WTC11 (cell line): ENCODE data around the gene SLC35A4. TPM values are rescaled to one million over a fixed set of nuclear protein-coding genes. Genes with fewer than 3 reads are reported as not detected.

ENCODE experiments used
- ATAC-seq: fragments of 200-7000 bp; cut with Tn5 transposase; 2 replicates; pipeline ENCODE4 v1.10.0; 2021; ENCODE audit warnings: mild to moderate bottlenecking, moderate library complexity
- CTCF ChIA-PET: fragments of 300-600 bp; sonication (Branson Sonifier 250); formaldehyde crosslinking; loops from one replicate; lab custom pipeline; 2021; ENCODE audit warnings: antibody characterized with exemption; lab: Charles Lee
- POLR2A ChIA-PET: fragments of 350-600 bp; sonication (Branson Sonifier 250); formaldehyde crosslinking; loops from one replicate; lab custom pipeline; 2021; ENCODE audit warnings: antibody characterized with exemption; lab: Charles Lee
- DNase-seq: peaks from one replicate; pipeline ENCODE4 v3.0.0; 2021; ENCODE audit warnings: low spot score
- H3K27ac Mint-ChIP-seq: 2 replicates; pipeline ENCODE4 v1.8.0; 2021; ENCODE audit warnings: mixed read lengths
- H3K27me3 Mint-ChIP-seq: 2 replicates; pipeline ENCODE4 v1.8.0; 2021; ENCODE audit warnings: low read depth, mild to moderate bottlenecking, moderate library complexity, mixed read lengths
- H3K36me3 Mint-ChIP-seq: 2 replicates; pipeline ENCODE4 v1.8.0; 2021; ENCODE audit warnings: mixed read lengths
- H3K4me1 Mint-ChIP-seq: 2 replicates; pipeline ENCODE4 v1.8.0; 2022; ENCODE audit warnings: mixed read lengths
- H3K4me3 Mint-ChIP-seq: 2 replicates; pipeline ENCODE4 v1.8.0; 2021; ENCODE audit warnings: mild to moderate bottlenecking, moderate library complexity, mixed read lengths
- H3K9me3 Mint-ChIP-seq: 2 replicates; pipeline ENCODE4 v1.8.0; 2021; ENCODE audit warnings: mixed read lengths
- ATF1 ChIP-seq: sonication (generic); formaldehyde crosslinking; IDR thresholded peaks from 2 replicates; pipeline ENCODE4 v1.8.1; 2023; ENCODE audit warnings: mild to moderate bottlenecking, moderate library complexity, missing genetic modification reagents
- CBFB ChIP-seq: sonication (generic); formaldehyde crosslinking; IDR thresholded peaks from 2 replicates; pipeline ENCODE4 v1.8.1; 2022; ENCODE audit warnings: mild to moderate bottlenecking, low read depth, missing genetic modification reagents
- FOXK1 ChIP-seq: sonication (generic); formaldehyde crosslinking; IDR thresholded peaks from 2 replicates; pipeline ENCODE4 v1.8.0; 2022; ENCODE audit warnings: mild to moderate bottlenecking, moderate library complexity, missing genetic modification reagents
- GABPB1 ChIP-seq: sonication (generic); formaldehyde crosslinking; IDR thresholded peaks from 2 replicates; pipeline ENCODE4 v1.8.1; 2023; ENCODE audit warnings: mild to moderate bottlenecking, missing genetic modification reagents
- JAZF1 ChIP-seq: fragments of 250-450 bp; sonication (Bioruptor Pico); IDR thresholded peaks from 2 replicates; pipeline ENCODE4 v1.9.0; 2021; ENCODE audit warnings: moderate library complexity, mild to moderate bottlenecking, inconsistent platforms
- NFATC4 ChIP-seq: fragments of 250-450 bp; sonication (Bioruptor Pico); IDR thresholded peaks from 2 replicates; pipeline ENCODE4 v1.9.0; 2021; ENCODE audit warnings: mild to moderate bottlenecking
- NR1H2 ChIP-seq: sonication (generic); formaldehyde crosslinking; IDR thresholded peaks from 2 replicates; pipeline ENCODE4 v1.9.0; 2021; ENCODE audit warnings: mild to moderate bottlenecking, moderate library complexity, missing genetic modification reagents
- PRRX2 ChIP-seq: fragments of 250-450 bp; sonication (Bioruptor Pico); IDR thresholded peaks from 2 replicates; pipeline ENCODE4 v1.8.0; 2021; ENCODE audit warnings: mild to moderate bottlenecking
- ZNF263 ChIP-seq: sonication (generic); formaldehyde crosslinking; IDR thresholded peaks from 2 replicates; pipeline ENCODE4 v1.8.1; 2022; ENCODE audit warnings: low read depth, mild to moderate bottlenecking, moderate library complexity, missing genetic modification reagents
- total RNA-seq: library from RNA; stranded (reverse); gene quantifications from 3 replicates; pipeline ENCODE4 v1.2.3, GENCODE V29; 2021
- TF ChIP-seq, protein P1 (sequence below): sonication (generic); formaldehyde crosslinking; IDR thresholded peaks from 2 replicates; pipeline ENCODE4 v1.8.0; 2022; ENCODE audit warnings: mild to moderate bottlenecking, missing genetic modification reagents
- TF ChIP-seq, protein P2 (sequence below): sonication (generic); formaldehyde crosslinking; IDR thresholded peaks from 2 replicates; pipeline ENCODE4 v1.8.1; 2022; ENCODE audit warnings: low read depth, mild to moderate bottlenecking, moderate library complexity, missing genetic modification reagents, borderline replicate concordance
- TF ChIP-seq, protein P3 (sequence below): sonication (generic); formaldehyde crosslinking; IDR thresholded peaks from 2 replicates; pipeline ENCODE4 v1.8.1; 2023; ENCODE audit warnings: mild to moderate bottlenecking, missing genetic modification reagents
- TF ChIP-seq, protein P4 (sequence below): sonication (generic); formaldehyde crosslinking; conservative IDR thresholded peaks from 2 replicates; pipeline ENCODE4 v1.8.1; 2023; ENCODE audit warnings: mild to moderate bottlenecking, low read depth, missing genetic modification reagents, moderate library complexity
- TF ChIP-seq, protein P5 (sequence below): sonication (generic); formaldehyde crosslinking; IDR thresholded peaks from 2 replicates; pipeline ENCODE4 v1.8.1; 2022; ENCODE audit warnings: mild to moderate bottlenecking, moderate library complexity, missing genetic modification reagents
- TF ChIP-seq, protein P6 (sequence below): fragments of 250-450 bp; sonication (Bioruptor Pico); IDR thresholded peaks from 2 replicates; pipeline ENCODE4 v1.9.0; 2021; ENCODE audit warnings: mild to moderate bottlenecking, borderline replicate concordance

SLC35A4 gene
- total RNA-seq, 1 experiment from 2014 or later, result 74.7 TPM

DNA sequence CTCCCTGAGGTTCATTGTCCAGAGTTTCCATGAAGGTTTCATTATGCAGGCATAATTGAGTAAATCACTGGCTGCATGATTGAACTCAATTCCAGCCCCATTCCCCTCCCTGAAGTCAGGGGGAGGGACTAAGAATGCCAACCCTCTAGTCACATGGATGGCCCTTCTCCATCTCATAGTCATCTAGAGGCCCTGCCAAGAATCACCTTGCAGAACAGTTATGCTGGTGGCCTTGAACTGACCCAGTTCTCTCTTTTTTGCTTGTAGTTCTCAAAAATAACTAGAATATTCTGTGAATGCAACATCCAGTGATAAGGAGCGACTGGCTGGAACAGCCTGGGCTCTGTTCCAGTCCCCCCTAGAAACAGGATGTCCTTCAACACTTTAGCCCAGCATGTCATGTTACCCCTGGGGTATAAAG is 31.7 kb downstream of the SLC35A4 start:
- POLR2A ChIA-PET, result no interaction called here
- Mint-ChIP-seq H3K4me1 (peaks cover 5% of the 10 kb centered on the region), H3K36me3 (no peaks in the 10 kb centered on the region), H3K27ac (no peak overlapping the region), H3K9me3 (no peaks in the 10 kb centered on the region), H3K27me3 (peaks cover 30% of the 10 kb centered on the region), H3K4me3 (no peak overlapping the region)
- no peak for DNase-seq
- CTCF ChIA-PET, result no interaction called here
- TF ChIP-seq NR1H2 (CRISPR knock-in tag), result no peak
- TF ChIP-seq PRRX2 (CRISPR knock-in tag), result no peak
- TF ChIP-seq, protein P1, sequence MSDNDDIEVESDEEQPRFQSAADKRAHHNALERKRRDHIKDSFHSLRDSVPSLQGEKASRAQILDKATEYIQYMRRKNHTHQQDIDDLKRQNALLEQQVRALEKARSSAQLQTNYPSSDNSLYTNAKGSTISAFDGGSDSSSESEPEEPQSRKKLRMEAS (CRISPR knock-in tag), result no peak
- TF ChIP-seq, protein P2, sequence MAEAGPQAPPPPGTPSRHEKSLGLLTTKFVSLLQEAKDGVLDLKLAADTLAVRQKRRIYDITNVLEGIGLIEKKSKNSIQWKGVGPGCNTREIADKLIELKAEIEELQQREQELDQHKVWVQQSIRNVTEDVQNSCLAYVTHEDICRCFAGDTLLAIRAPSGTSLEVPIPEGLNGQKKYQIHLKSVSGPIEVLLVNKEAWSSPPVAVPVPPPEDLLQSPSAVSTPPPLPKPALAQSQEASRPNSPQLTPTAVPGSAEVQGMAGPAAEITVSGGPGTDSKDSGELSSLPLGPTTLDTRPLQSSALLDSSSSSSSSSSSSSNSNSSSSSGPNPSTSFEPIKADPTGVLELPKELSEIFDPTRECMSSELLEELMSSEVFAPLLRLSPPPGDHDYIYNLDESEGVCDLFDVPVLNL (CRISPR knock-in tag), result no peak
- TF ChIP-seq CBFB (CRISPR knock-in tag), result no peak
- TF ChIP-seq NFATC4 (CRISPR knock-in tag), result no peak
- no peak for TF ChIP-seq FOXK1 (CRISPR knock-in tag)
- TF ChIP-seq, all 79 proteins: peak for 0
- no peak for ATAC-seq

DNA sequence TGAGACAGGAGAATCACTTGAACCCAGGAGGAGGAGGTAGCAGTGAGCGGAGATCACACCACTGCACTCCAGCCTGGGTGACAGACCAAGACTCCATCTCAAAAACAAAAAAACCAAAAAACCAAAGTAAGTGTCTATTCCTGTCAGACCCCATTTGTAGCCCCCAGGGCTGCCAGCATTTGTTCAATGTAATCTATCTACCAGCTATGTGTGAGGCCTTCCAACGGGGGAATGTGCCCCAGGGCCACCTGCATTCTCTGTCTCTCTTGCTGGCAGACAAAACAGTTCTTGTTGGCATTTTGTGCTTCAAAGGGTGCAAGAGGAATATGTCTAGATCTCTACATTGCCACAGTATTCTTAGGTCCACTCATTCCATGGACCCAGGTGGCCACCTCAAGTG is 34.2 kb downstream of the SLC35A4 start:
- no peaks in the 10 kb centered on the region for H3K36me3 Mint-ChIP-seq
- ATAC-seq (no peak), DNase-seq (no peak)
- H3K27ac Mint-ChIP-seq, result no peak overlapping the region
- H3K4me3 Mint-ChIP-seq, result no peak overlapping the region
- no peaks in the 10 kb centered on the region for H3K4me1 Mint-ChIP-seq
- ChIA-PET CTCF (no interaction called here), POLR2A (no interaction called here)
- H3K9me3 Mint-ChIP-seq, result 0 out of 2 replicates have a peak, but pooled peaks cover 3% of the 10 kb centered on the region
- TF ChIP-seq ZNF263 (CRISPR knock-in tag), result no peak
- TF ChIP-seq JAZF1 (CRISPR knock-in tag), result no peak
- no peak for TF ChIP-seq ATF1 (CRISPR knock-in tag)
- TF ChIP-seq, protein P3, sequence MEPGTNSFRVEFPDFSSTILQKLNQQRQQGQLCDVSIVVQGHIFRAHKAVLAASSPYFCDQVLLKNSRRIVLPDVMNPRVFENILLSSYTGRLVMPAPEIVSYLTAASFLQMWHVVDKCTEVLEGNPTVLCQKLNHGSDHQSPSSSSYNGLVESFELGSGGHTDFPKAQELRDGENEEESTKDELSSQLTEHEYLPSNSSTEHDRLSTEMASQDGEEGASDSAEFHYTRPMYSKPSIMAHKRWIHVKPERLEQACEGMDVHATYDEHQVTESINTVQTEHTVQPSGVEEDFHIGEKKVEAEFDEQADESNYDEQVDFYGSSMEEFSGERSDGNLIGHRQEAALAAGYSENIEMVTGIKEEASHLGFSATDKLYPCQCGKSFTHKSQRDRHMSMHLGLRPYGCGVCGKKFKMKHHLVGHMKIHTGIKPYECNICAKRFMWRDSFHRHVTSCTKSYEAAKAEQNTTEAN (CRISPR knock-in tag), result no peak
- TF ChIP-seq, protein P4, sequence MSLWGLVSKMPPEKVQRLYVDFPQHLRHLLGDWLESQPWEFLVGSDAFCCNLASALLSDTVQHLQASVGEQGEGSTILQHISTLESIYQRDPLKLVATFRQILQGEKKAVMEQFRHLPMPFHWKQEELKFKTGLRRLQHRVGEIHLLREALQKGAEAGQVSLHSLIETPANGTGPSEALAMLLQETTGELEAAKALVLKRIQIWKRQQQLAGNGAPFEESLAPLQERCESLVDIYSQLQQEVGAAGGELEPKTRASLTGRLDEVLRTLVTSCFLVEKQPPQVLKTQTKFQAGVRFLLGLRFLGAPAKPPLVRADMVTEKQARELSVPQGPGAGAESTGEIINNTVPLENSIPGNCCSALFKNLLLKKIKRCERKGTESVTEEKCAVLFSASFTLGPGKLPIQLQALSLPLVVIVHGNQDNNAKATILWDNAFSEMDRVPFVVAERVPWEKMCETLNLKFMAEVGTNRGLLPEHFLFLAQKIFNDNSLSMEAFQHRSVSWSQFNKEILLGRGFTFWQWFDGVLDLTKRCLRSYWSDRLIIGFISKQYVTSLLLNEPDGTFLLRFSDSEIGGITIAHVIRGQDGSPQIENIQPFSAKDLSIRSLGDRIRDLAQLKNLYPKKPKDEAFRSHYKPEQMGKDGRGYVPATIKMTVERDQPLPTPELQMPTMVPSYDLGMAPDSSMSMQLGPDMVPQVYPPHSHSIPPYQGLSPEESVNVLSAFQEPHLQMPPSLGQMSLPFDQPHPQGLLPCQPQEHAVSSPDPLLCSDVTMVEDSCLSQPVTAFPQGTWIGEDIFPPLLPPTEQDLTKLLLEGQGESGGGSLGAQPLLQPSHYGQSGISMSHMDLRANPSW (CRISPR knock-in tag), result no peak
- TF ChIP-seq, protein P5, sequence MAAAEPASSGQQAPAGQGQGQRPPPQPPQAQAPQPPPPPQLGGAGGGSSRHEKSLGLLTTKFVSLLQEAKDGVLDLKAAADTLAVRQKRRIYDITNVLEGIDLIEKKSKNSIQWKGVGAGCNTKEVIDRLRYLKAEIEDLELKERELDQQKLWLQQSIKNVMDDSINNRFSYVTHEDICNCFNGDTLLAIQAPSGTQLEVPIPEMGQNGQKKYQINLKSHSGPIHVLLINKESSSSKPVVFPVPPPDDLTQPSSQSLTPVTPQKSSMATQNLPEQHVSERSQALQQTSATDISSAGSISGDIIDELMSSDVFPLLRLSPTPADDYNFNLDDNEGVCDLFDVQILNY, result no peak
- no peak for TF ChIP-seq GABPB1 (CRISPR knock-in tag)
- H3K27me3 Mint-ChIP-seq, result peaks cover 30% of the 10 kb centered on the region

DNA sequence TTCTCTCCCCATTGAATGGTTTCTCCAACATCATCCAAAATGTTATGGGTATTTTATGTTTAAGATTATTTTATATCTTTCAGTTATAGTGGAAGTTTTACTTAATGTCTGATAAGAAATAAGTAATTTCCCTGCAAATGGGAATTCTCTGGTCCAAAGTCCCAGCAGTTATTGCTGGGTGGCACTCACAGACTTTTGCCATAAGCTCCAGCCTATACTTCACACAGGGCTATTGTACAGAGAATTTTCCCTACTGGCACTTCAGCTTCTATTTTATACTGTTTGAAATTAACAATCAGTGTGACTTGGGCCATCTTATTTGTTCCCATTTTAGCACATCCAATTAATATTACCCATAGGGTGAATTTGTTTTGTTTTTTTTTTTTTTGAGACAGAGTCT is 35.5 kb downstream of the SLC35A4 start:
- POLR2A ChIA-PET, result no interaction called here
- H3K27ac Mint-ChIP-seq, result no peak overlapping the region
- no peak overlapping the region for H3K4me3 Mint-ChIP-seq
- ATAC-seq, result no peak
- no peak for DNase-seq
- H3K27me3 Mint-ChIP-seq, result peaks cover 30% of the 10 kb centered on the region
- peaks cover 9% of the 10 kb centered on the region; the same call in 1 of the 2 replicates for H3K9me3 Mint-ChIP-seq
- no peaks in the 10 kb centered on the region for H3K36me3 Mint-ChIP-seq
- TF ChIP-seq NFATC4 (CRISPR knock-in tag), result no peak
- TF ChIP-seq, protein P6, sequence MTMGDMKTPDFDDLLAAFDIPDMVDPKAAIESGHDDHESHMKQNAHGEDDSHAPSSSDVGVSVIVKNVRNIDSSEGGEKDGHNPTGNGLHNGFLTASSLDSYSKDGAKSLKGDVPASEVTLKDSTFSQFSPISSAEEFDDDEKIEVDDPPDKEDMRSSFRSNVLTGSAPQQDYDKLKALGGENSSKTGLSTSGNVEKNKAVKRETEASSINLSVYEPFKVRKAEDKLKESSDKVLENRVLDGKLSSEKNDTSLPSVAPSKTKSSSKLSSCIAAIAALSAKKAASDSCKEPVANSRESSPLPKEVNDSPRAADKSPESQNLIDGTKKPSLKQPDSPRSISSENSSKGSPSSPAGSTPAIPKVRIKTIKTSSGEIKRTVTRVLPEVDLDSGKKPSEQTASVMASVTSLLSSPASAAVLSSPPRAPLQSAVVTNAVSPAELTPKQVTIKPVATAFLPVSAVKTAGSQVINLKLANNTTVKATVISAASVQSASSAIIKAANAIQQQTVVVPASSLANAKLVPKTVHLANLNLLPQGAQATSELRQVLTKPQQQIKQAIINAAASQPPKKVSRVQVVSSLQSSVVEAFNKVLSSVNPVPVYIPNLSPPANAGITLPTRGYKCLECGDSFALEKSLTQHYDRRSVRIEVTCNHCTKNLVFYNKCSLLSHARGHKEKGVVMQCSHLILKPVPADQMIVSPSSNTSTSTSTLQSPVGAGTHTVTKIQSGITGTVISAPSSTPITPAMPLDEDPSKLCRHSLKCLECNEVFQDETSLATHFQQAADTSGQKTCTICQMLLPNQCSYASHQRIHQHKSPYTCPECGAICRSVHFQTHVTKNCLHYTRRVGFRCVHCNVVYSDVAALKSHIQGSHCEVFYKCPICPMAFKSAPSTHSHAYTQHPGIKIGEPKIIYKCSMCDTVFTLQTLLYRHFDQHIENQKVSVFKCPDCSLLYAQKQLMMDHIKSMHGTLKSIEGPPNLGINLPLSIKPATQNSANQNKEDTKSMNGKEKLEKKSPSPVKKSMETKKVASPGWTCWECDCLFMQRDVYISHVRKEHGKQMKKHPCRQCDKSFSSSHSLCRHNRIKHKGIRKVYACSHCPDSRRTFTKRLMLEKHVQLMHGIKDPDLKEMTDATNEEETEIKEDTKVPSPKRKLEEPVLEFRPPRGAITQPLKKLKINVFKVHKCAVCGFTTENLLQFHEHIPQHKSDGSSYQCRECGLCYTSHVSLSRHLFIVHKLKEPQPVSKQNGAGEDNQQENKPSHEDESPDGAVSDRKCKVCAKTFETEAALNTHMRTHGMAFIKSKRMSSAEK (CRISPR knock-in tag), result no peak
- TF ChIP-seq, all 79 proteins: peak for 0
- H3K4me1 Mint-ChIP-seq, result no peaks in the 10 kb centered on the region
- CTCF ChIA-PET, result interaction anchor here (0.6 to 0.9 kb wide), 2 partner anchors 35 to 562 kb away, joined by 3 read pairs; no protein-coding TSS in a partner anchor
